Activated CD4-positive, alpha-beta T cell treated with anti-CD3 and anti-CD28 coated beads, Interleukin-2, amount 10 ng/mL, durations not matched to agents 24 days and 14 days (primary cell): ENCODE data around the gene SNORC. TPM values are rescaled to one million over a fixed set of nuclear protein-coding genes. Genes with fewer than 3 reads are reported as not detected.

Experiments used
- DNase-seq: peaks from one replicate; pipeline ENCODE4 v3.0.0; 2022
- H3K27ac Mint-ChIP-seq: one replicate; pipeline ENCODE4 v1.8.0; 2022; ENCODE audit warnings: mild to moderate bottlenecking, mixed read lengths
- H3K27me3 Mint-ChIP-seq: one replicate; pipeline ENCODE4 v1.8.0; 2022; ENCODE audit warnings: mixed read lengths
- H3K36me3 Mint-ChIP-seq: one replicate; pipeline ENCODE4 v1.8.0; 2022; ENCODE audit warnings: low read depth, mild to moderate bottlenecking, mixed read lengths
- H3K4me1 Mint-ChIP-seq: one replicate; pipeline ENCODE4 v1.8.0; 2021; ENCODE audit warnings: mixed read lengths
- H3K4me3 Mint-ChIP-seq: one replicate; pipeline ENCODE4 v1.8.0; 2022; ENCODE audit warnings: mild to moderate bottlenecking, moderate library complexity, mixed read lengths
- H3K9me3 Mint-ChIP-seq: one replicate; pipeline ENCODE4 v1.8.0; 2021; ENCODE audit warnings: mixed read lengths
- intact Hi-C: fragments of 100-400 bp; cut with micrococcal nuclease; formaldehyde crosslinking; loops from one replicate; pipeline ENCODE4 v1.15.1; 2023
- total RNA-seq: library from RNA; stranded (reverse); gene quantifications from 2 replicates; pipeline ENCODE4 v1.2.3, GENCODE V29; 2022

Gene SNORC
- total RNA-seq, 1 donor from 2014 or later, result 1.2 TPM

DNA sequence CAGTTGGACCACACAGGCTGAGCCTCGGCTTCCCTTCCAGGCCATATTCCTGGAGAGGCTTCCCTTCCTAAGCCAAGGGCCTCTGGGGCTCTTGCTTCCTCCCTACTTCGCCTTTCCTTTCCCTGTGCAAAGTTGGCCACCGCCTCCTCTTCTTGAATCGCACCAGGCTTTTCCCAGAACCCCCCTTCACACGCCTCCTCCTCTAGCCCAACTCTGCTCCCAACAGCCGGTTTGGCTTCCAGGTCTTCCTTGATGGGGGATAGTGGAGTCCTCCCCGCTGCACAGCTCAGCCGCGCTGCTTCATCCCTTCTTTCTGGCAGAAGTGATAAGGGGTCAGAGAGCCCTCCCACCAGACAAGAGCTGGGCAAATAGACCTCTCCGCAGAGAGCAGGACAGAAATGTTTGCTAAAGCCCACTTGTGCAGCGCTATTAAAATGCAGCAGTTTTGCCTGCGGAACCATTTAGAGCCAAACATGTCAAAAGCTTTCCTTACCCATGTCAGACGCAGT lies 56.4 kb downstream of the SNORC start:
- H3K27me3 Mint-ChIP-seq, result peaks cover 51% of the 10 kb centered on the region
- no peaks in the 10 kb centered on the region for H3K9me3 Mint-ChIP-seq
- DNase-seq, result no peak
- intact Hi-C loops, result no loop called here
- H3K27ac Mint-ChIP-seq, result no peak overlapping the region
- H3K4me1 Mint-ChIP-seq, result peaks cover 2% of the 10 kb centered on the region
- no peaks in the 10 kb centered on the region for H3K36me3 Mint-ChIP-seq
- peak overlapping the region; percentile 58 for H3K4me3 Mint-ChIP-seq

DNA sequence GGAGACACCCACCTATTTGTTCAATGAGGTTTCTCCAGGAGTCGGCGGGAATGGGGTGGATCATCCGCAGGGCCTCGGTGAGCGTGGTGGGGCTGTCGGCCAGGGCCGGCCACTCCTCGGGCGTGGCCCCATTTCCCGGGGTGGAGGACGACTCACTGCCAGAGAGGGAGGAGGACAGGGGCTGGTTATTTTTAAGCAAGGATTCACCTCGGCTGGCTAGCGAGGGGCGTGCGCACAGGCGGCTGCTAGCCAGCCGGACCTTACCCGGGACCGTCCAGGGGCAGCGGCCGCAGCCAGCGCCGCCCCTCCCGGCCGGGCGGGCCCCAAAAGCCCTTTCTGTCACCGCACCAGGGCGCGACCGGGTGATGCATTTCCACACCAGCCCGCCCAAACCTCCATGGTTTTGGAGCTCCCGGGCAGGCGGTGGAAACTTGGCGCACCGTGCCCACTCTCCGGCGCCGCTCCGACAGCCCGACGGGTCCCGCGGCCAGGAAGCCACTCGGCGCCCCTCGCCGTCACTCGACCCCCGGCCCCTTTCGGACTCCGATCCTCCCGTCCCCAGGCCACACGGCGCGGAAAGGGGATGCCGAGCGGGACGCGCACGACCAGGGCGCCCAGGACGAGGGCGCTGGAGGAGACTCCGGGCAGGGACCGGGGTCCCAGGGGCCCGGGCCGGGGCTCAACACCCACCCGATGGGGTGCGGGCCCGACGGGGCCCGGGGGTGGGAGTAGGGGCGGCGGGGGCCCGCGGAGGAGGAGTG lies 57.1 kb downstream of the SNORC start:
- H3K4me3 Mint-ChIP-seq, result peak overlapping the region; percentile 58
- DNase-seq, result no peak
- no peaks in the 10 kb centered on the region for H3K9me3 Mint-ChIP-seq
- H3K4me1 Mint-ChIP-seq, result peaks cover 2% of the 10 kb centered on the region
- intact Hi-C loops, result no loop called here
- H3K27me3 Mint-ChIP-seq, result peaks cover 56% of the 10 kb centered on the region
- no peaks in the 10 kb centered on the region for H3K36me3 Mint-ChIP-seq
- H3K27ac Mint-ChIP-seq, result no peak overlapping the region

DNA sequence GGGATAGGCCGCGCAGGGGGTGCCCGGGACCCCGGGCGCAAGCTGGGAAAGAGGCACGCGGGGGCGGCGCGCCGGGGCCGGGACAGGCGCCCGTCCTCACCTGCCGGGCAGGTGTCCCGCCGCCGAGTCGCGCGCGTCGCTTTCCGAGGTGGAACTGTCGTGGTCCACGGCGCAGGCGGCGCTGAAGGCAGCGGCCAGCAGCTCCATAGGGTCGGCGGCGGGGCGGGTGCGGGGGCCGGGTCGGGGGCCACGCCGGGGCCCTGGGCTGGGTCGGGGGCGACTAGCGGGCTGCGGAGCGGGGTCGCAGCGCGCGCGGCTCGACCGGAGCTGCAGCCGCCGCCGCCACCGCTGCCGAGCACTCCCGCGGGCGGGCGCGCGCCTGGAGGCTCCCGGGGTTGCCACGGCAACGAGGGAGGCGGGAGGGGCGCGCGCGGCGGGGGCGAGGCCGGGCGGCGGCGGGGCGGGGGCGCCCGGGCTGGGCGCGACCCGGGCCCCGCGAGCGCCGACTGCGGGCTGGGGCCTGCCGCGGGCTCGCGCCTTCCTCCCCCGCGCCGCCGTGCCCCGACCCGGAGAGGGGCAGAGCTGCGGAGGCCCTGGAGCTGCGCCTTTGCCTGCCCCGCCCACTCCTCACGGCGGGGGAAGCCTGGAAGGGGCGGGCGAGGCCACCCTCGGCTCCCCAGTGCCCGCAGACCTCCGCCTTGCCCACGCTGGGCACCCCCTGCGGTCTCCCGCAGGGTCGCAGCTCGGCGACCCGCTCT lies 57.9 kb downstream of the SNORC start:
- Mint-ChIP-seq H3K4me1 (peaks cover 2% of the 10 kb centered on the region), H3K36me3 (no peaks in the 10 kb centered on the region), H3K27ac (no peak overlapping the region), H3K4me3 (no peak overlapping the region), H3K27me3 (peaks cover 58% of the 10 kb centered on the region), H3K9me3 (no peaks in the 10 kb centered on the region)
- no peak for DNase-seq
- intact Hi-C loops, result no loop called here

Other genes starting within 250 kb of the SNORC start
- gene EFHD1, start 236.7 kb upstream of the SNORC start, total RNA-seq, result 0.31 and 0.49 TPM in 2 replicates
- 71.9 and 72.0 TPM in 2 replicates for gene GIGYF2, start 172.9 kb upstream of the SNORC start, total RNA-seq
- gene KCNJ13, start 93.7 kb upstream of the SNORC start, total RNA-seq, result not detected in 2 replicates
- 1.2 and 1.3 TPM in 2 replicates for gene NGEF, start 143.0 kb downstream of the SNORC start, total RNA-seq
- not detected in 2 replicates for gene NEU2, start 162.4 kb downstream of the SNORC start, total RNA-seq
- gene INPP5D, start 190.1 kb downstream of the SNORC start, total RNA-seq, result 43.6 and 45.8 TPM in 2 replicates